Head of caudate nucleus (tissue), 42 donors: ENCODE measurements around the gene ANO3.

Source experiments
- DNase-seq, 42 donors: peaks; one replicate each; pipeline versions ENCODE4 v3.0.0 to v3.0.0-alpha.2; 2020 to 2021; ENCODE audit warnings: mixed read lengths in 7 of 42
- intact Hi-C: fragments of 100-400 bp; cut with DNase I; formaldehyde crosslinking; loops from one replicate; pipeline ENCODE4 v1.15.0; 2022

The ANO3 gene

GRCh38 chr11:26474401-26474800, 142.5 kb downstream of the ANO3 start:
- intact Hi-C loops: no loop called here
- DNase-seq: no peak

- DNase-seq: peak in 1 of 42 donors; percentile 18
- intact Hi-C loops: no loop called here
Observed at GRCh38 chr11:26477396-26477795, 145.5 kb downstream of the ANO3 start.

- intact Hi-C loops: no loop called here
- DNase-seq: no peak
Observed at GRCh38 chr11:26478710-26479109, 146.8 kb downstream of the ANO3 start.

- intact Hi-C loops: no loop called here
- no peak for DNase-seq
Observed at GRCh38 chr11:26480041-26480440, 148.1 kb downstream of the ANO3 start.

- intact Hi-C loops: no loop called here
- no peak for DNase-seq
Observed at GRCh38 chr11:26483108-26483507, 151.2 kb downstream of the ANO3 start.

GRCh38 chr11:26490546-26490945, 158.6 kb downstream of the ANO3 start:
- DNase-seq: no peak
- intact Hi-C loops: no loop called here

GRCh38 chr11:26493616-26494015, 161.7 kb downstream of the ANO3 start:
- no peak for DNase-seq
- intact Hi-C loops: no loop called here

GRCh38 chr11:26507229-26507628, 175.3 kb downstream of the ANO3 start:
- intact Hi-C loops: no loop called here
- no peak for DNase-seq

GRCh38 chr11:26510164-26510563, 178.2 kb downstream of the ANO3 start:
- intact Hi-C loops: no loop called here
- DNase-seq: peak in 5 of 42 donors; percentile 17 to 40 (median 22)

- no peak for DNase-seq
- intact Hi-C loops: no loop called here
Observed at GRCh38 chr11:26510756-26511155, 178.8 kb downstream of the ANO3 start.

GRCh38 chr11:26512196-26512595, 180.3 kb downstream of the ANO3 start:
- peak in 26 of 42 donors; percentile 9 to 74 (median 35) for DNase-seq
- intact Hi-C loops: no loop called here

GRCh38 chr11:26519469-26519868, 187.5 kb downstream of the ANO3 start:
- intact Hi-C loops: no loop called here
- no peak for DNase-seq

- DNase-seq: no peak
- intact Hi-C loops: no loop called here
Observed at GRCh38 chr11:26522912-26523610, 191.1 kb downstream of the ANO3 start.

- DNase-seq: no peak
- intact Hi-C loops: no loop called here
Observed at GRCh38 chr11:26527685-26528084, 195.8 kb downstream of the ANO3 start.

- intact Hi-C loops: no loop called here
- DNase-seq: no peak
Observed at GRCh38 chr11:26537341-26537740, 205.4 kb downstream of the ANO3 start.

GRCh38 chr11:26539517-26539916, 207.6 kb downstream of the ANO3 start:
- no peak for DNase-seq
- intact Hi-C loops: no loop called here

- intact Hi-C loops: no loop called here
- DNase-seq: no peak
Observed at GRCh38 chr11:26541870-26542269, 209.9 kb downstream of the ANO3 start.

GRCh38 chr11:26549176-26549575, 217.2 kb downstream of the ANO3 start:
- peak in 3 of 42 donors; percentile 13 to 39 (median 27) for DNase-seq
- intact Hi-C loops: no loop called here

GRCh38 chr11:26550022-26550421, 218.1 kb downstream of the ANO3 start:
- intact Hi-C loops: no loop called here
- DNase-seq: no peak

- no peak for DNase-seq
- intact Hi-C loops: no loop called here
Observed at GRCh38 chr11:26551186-26551801, 219.4 kb downstream of the ANO3 start.

GRCh38 chr11:26553182-26553581, 221.3 kb downstream of the ANO3 start:
- intact Hi-C loops: no loop called here
- no peak for DNase-seq
